ENCODE results near the gene TEX52.
A peak's percentile ranks its signal among the peaks of the same experiment; 100 is the strongest.

TEX52 gene

DNA sequence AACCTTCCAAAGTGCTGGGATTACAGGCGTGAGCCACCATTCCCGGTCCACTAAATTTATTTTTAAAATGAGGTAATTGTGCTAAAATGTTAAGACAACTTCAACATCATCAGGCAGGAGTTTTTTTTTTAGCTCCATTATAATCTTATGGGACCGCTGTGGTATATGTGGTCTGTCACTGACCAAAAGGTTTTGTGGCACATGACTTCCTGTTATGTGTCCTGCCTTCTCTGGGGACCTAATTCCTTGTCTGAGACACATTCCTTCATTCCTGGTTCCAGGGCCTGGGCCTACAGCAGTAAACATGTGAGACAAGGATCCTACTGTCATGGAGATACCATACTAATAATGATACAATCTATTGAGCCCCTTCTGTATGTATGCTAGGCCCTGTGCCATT, 4.9 kb downstream of the TEX52 start:
- Histone ChIP-seq H3K9me3 (replicated peaks in 1 of 2; ENCODE audit: control insufficient read depth in 2 of 2, insufficient read depth in 1 of 2, low read depth in 1 of 2, low read length in 2 of 2) (no peaks in the 10 kb centered on the region), H3K4me2 (ENCODE audit: insufficient read depth, low read length, poor library complexity, severe bottlenecking) (no peak overlapping the region), H3K18ac (ENCODE audit: low read length) (no peak overlapping the region), H3K27ac (replicated peaks; ENCODE audit: low read length) (no peak overlapping the region), H3K4ac (ENCODE audit: low read length) (no peak overlapping the region), H3K36me3 (replicated peaks in 1 of 2; ENCODE audit: control insufficient read depth in 2 of 2, insufficient read depth in 2 of 2, low read length in 2 of 2) (no peaks in the 10 kb centered on the region), H3K4me1 (ENCODE audit: control insufficient read depth in 2 of 2, insufficient read depth in 1 of 2, low read depth in 1 of 2, low read length in 2 of 2) (peaks cover 22 to 23% of the 10 kb centered on the region in 2 donors), H2AK5ac (ENCODE audit: low read depth, low read length) (no peak overlapping the region), H2BK12ac (ENCODE audit: low read length) (no peak overlapping the region), H2BK5ac (ENCODE audit: low read length) (no peak overlapping the region), H3K27me3 (ENCODE audit: control insufficient read depth in 3 of 3, insufficient read depth in 3 of 3, low read depth in 1 of 3, low read length in 3 of 3) (no peaks in the 10 kb centered on the region), H3K79me1 (ENCODE audit: low read depth, low read length) (no peaks in the 10 kb centered on the region), H4K91ac (ENCODE audit: low read depth, low read length, poor library complexity) (no peak overlapping the region), H3K4me3 (ENCODE audit: low read length in 2 of 2) (no peak overlapping the region), H3K14ac (ENCODE audit: low read length) (no peak overlapping the region), H2AFZ (ENCODE audit: low read length) (no peak overlapping the region), H3K23ac (ENCODE audit: low read depth, low read length, poor library complexity) (no peak overlapping the region), H4K8ac (ENCODE audit: low read depth, low read length) (no peak overlapping the region), H2BK120ac (ENCODE audit: low read depth, low read length) (no peak overlapping the region), H2BK15ac (ENCODE audit: low read length) (no peak overlapping the region), H3K9ac (ENCODE audit: low read depth, low read length, poor library complexity) (no peak overlapping the region)
- WGBS, 2 donors (ENCODE audit: extremely low coverage in 2 of 2, insufficient read length in 2 of 2, insufficient replicate concordance in 1 of 2), result no CpG with 5 or more reads among the region's 3 CpGs
- DNase-seq (ENCODE audit: low spot score), result no peak

DNA sequence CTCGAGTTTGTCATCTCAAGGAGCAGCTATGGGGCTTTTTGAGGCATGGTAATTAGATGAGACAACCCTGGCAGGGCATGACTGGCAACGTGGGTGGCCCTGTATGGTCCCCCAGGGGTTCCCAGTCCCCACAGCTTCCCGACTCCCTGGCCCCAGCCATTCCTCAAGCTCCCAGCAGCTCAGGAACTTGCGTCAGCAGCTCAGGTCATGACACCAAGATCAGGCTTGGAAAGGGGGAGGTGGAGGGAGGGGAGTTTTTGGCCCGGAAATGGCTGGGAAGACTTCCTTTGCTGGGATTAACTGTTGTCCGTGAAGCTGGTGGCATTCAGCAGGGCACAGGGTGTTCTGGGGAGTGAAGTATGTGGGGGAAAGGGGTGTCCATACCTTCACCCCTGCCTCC, 11.6 kb downstream of the TEX52 start:
- DNase-seq (ENCODE audit: low spot score), result no peak
- Histone ChIP-seq H3K79me1 (ENCODE audit: low read depth, low read length) (no peaks in the 10 kb centered on the region), H2BK12ac (ENCODE audit: low read length) (peak overlapping the region; percentile 69), H3K27me3 (ENCODE audit: control insufficient read depth in 3 of 3, insufficient read depth in 3 of 3, low read depth in 1 of 3, low read length in 3 of 3) (no peaks in the 10 kb centered on the region), H3K23ac (ENCODE audit: low read depth, low read length, poor library complexity) (no peak overlapping the region), H2BK5ac (ENCODE audit: low read length) (no peak overlapping the region), H4K8ac (ENCODE audit: low read depth, low read length) (no peak overlapping the region), H3K18ac (ENCODE audit: low read length) (peak overlapping the region; percentile 5), H4K91ac (ENCODE audit: low read depth, low read length, poor library complexity) (no peak overlapping the region), H3K27ac (replicated peaks; ENCODE audit: low read length) (no peak overlapping the region), H3K4me2 (ENCODE audit: insufficient read depth, low read length, poor library complexity, severe bottlenecking) (no peak overlapping the region), H3K9ac (ENCODE audit: low read depth, low read length, poor library complexity) (no peak overlapping the region), H3K14ac (ENCODE audit: low read length) (no peak overlapping the region), H2AK5ac (ENCODE audit: low read depth, low read length) (peak overlapping the region; percentile 17), H2AFZ (ENCODE audit: low read length) (peak overlapping the region; percentile 81), H3K4me3 (ENCODE audit: low read length in 2 of 2) (no peak overlapping the region), H3K4me1 (ENCODE audit: control insufficient read depth in 2 of 2, insufficient read depth in 1 of 2, low read depth in 1 of 2, low read length in 2 of 2) (peaks cover 32 to 33% of the 10 kb centered on the region in 2 donors), H3K9me3 (replicated peaks in 1 of 2; ENCODE audit: control insufficient read depth in 2 of 2, insufficient read depth in 1 of 2, low read depth in 1 of 2, low read length in 2 of 2) (no peaks in the 10 kb centered on the region), H3K4ac (ENCODE audit: low read length) (no peak overlapping the region), H3K36me3 (replicated peaks in 1 of 2; ENCODE audit: control insufficient read depth in 2 of 2, insufficient read depth in 2 of 2, low read length in 2 of 2) (no peaks in the 10 kb centered on the region), H2BK15ac (ENCODE audit: low read length) (no peak overlapping the region), H2BK120ac (ENCODE audit: low read depth, low read length) (no peak overlapping the region)
- no CpG with 5 or more reads among the region's 6 CpGs for WGBS, 2 donors (ENCODE audit: extremely low coverage in 2 of 2, insufficient read length in 2 of 2, insufficient replicate concordance in 1 of 2)

DNA sequence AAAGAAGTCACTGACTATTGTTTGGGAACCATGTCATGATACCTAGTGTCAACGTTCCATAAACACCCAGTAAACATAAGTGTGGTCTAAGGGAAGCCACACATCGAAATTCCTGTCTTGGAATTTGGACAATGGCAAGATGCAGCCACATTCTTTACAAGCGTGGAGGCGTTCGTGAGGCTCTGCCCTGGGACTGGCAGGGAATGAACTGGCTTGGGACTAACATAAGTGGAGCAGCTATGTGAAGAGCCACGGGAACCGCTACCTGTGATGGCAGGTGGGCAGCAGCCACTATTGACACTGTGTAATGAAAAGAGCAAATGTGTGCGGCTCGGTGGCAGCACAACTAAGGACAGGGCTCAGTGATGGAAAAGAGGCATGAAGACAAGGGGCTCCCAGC, 12.1 kb downstream of the TEX52 start:
- WGBS, 2 donors (ENCODE audit: extremely low coverage in 2 of 2, insufficient read length in 2 of 2, insufficient replicate concordance in 1 of 2), result no CpG with 5 or more reads among the region's 9 CpGs
- Histone ChIP-seq H4K8ac (ENCODE audit: low read depth, low read length) (no peak overlapping the region), H3K14ac (ENCODE audit: low read length) (no peak overlapping the region), H3K18ac (ENCODE audit: low read length) (no peak overlapping the region), H3K4me2 (ENCODE audit: insufficient read depth, low read length, poor library complexity, severe bottlenecking) (no peak overlapping the region), H3K27me3 (ENCODE audit: control insufficient read depth in 3 of 3, insufficient read depth in 3 of 3, low read depth in 1 of 3, low read length in 3 of 3) (no peaks in the 10 kb centered on the region), H3K27ac (replicated peaks; ENCODE audit: low read length) (no peak overlapping the region), H2BK120ac (ENCODE audit: low read depth, low read length) (no peak overlapping the region), H3K4me3 (ENCODE audit: low read length in 2 of 2) (no peak overlapping the region), H4K91ac (ENCODE audit: low read depth, low read length, poor library complexity) (no peak overlapping the region), H2AK5ac (ENCODE audit: low read depth, low read length) (no peak overlapping the region), H3K23ac (ENCODE audit: low read depth, low read length, poor library complexity) (no peak overlapping the region), H3K4me1 (ENCODE audit: control insufficient read depth in 2 of 2, insufficient read depth in 1 of 2, low read depth in 1 of 2, low read length in 2 of 2) (peaks cover 30 to 32% of the 10 kb centered on the region in 2 donors), H3K9me3 (replicated peaks in 1 of 2; ENCODE audit: control insufficient read depth in 2 of 2, insufficient read depth in 1 of 2, low read depth in 1 of 2, low read length in 2 of 2) (no peaks in the 10 kb centered on the region), H3K36me3 (replicated peaks in 1 of 2; ENCODE audit: control insufficient read depth in 2 of 2, insufficient read depth in 2 of 2, low read length in 2 of 2) (no peaks in the 10 kb centered on the region), H2BK5ac (ENCODE audit: low read length) (no peak overlapping the region), H3K4ac (ENCODE audit: low read length) (no peak overlapping the region), H3K9ac (ENCODE audit: low read depth, low read length, poor library complexity) (no peak overlapping the region), H2BK15ac (ENCODE audit: low read length) (no peak overlapping the region), H2BK12ac (ENCODE audit: low read length) (no peak overlapping the region), H3K79me1 (ENCODE audit: low read depth, low read length) (no peaks in the 10 kb centered on the region), H2AFZ (ENCODE audit: low read length) (peak overlapping the region; percentile 81)
- DNase-seq (ENCODE audit: low spot score), result no peak

DNA sequence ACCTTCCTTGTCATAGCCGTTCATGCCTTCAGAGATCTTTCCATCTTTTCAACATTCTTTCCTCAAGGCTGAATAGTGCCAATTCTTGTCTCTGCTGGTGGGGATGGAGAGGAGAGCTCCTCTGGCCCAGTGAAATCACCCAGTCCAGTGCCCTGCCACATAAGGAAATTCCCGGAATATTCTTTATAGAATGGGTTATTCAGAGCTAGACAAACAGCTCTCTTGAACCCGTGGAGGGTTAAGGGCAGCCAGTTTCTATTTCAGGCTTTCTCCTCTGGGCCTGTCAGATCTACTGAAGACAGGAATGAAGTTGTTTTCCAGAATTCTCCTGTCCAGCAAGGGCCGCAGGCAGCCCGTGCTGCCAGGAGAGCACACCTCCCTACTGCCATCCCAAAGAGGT, 13.9 kb downstream of the TEX52 start:
- Histone ChIP-seq H2BK5ac (ENCODE audit: low read length) (no peak overlapping the region), H3K4me3 (ENCODE audit: low read length in 2 of 2) (no peak overlapping the region), H2AFZ (ENCODE audit: low read length) (no peak overlapping the region), H4K91ac (ENCODE audit: low read depth, low read length, poor library complexity) (no peak overlapping the region), H3K9ac (ENCODE audit: low read depth, low read length, poor library complexity) (no peak overlapping the region), H2BK15ac (ENCODE audit: low read length) (no peak overlapping the region), H3K9me3 (replicated peaks in 1 of 2; ENCODE audit: control insufficient read depth in 2 of 2, insufficient read depth in 1 of 2, low read depth in 1 of 2, low read length in 2 of 2) (no peaks in the 10 kb centered on the region), H2BK12ac (ENCODE audit: low read length) (no peak overlapping the region), H2AK5ac (ENCODE audit: low read depth, low read length) (no peak overlapping the region), H3K4me1 (ENCODE audit: control insufficient read depth in 2 of 2, insufficient read depth in 1 of 2, low read depth in 1 of 2, low read length in 2 of 2) (peaks cover 12 to 20% of the 10 kb centered on the region in 2 donors), H3K79me1 (ENCODE audit: low read depth, low read length) (no peaks in the 10 kb centered on the region), H3K14ac (ENCODE audit: low read length) (no peak overlapping the region), H4K8ac (ENCODE audit: low read depth, low read length) (no peak overlapping the region), H3K36me3 (replicated peaks in 1 of 2; ENCODE audit: control insufficient read depth in 2 of 2, insufficient read depth in 2 of 2, low read length in 2 of 2) (no peaks in the 10 kb centered on the region), H3K18ac (ENCODE audit: low read length) (no peak overlapping the region), H3K4ac (ENCODE audit: low read length) (no peak overlapping the region), H3K27me3 (ENCODE audit: control insufficient read depth in 3 of 3, insufficient read depth in 3 of 3, low read depth in 1 of 3, low read length in 3 of 3) (no peaks in the 10 kb centered on the region), H3K23ac (ENCODE audit: low read depth, low read length, poor library complexity) (no peak overlapping the region), H3K27ac (replicated peaks; ENCODE audit: low read length) (no peak overlapping the region), H2BK120ac (ENCODE audit: low read depth, low read length) (no peak overlapping the region), H3K4me2 (ENCODE audit: insufficient read depth, low read length, poor library complexity, severe bottlenecking) (no peak overlapping the region)
- DNase-seq (ENCODE audit: low spot score), result no peak
- no CpG with 5 or more reads among the region's 5 CpGs for WGBS, 2 donors (ENCODE audit: extremely low coverage in 2 of 2, insufficient read length in 2 of 2, insufficient replicate concordance in 1 of 2)

Data from neuronal stem cell (in vitro differentiated cells).